OCI-LY3 (cell line): Measurements from ENCODE around the gene PLPP3.

Source experiments
- H2AFZ ChIP-seq: fragments of 200-600, 300-600 bp; shearing (Covaris generic); 2 replicates; pipeline ENCODE4 v1.6.0; 2014; ENCODE audit warnings: antibody characterized with exemption, low read depth, low read length
- H3K27ac ChIP-seq: fragments of 200-600, 300-600 bp; sonication (generic); 2 replicates; pipeline ENCODE4 v1.5.1; 2014; ENCODE audit warnings: mild to moderate bottlenecking, low read length, moderate library complexity, mixed read lengths
- H3K27me3 ChIP-seq: fragments of 200-600, 300-600 bp; sonication (generic); 2 replicates; pipeline ENCODE4 v1.6.1; 2014; ENCODE audit warnings: low read depth, low read length, mixed read lengths
- H3K36me3 ChIP-seq: fragments of 200-600, 300-600 bp; sonication (generic); replicated peaks from 2 replicates; pipeline ENCODE3; 2014; ENCODE audit warnings: low read depth, low read length, mixed read lengths
- H3K4me1 ChIP-seq: fragments of 300-600, 200-600 bp; sonication (generic); 2 replicates; pipeline ENCODE4 v1.6.1; 2014; ENCODE audit warnings: low read length, mixed read lengths
- H3K4me2 ChIP-seq: fragments of 200-600, 300-600 bp; sonication (generic); 2 replicates; pipeline ENCODE4 v1.6.1; 2014; ENCODE audit warnings: low read length, mixed read lengths
- H3K4me3 ChIP-seq: fragments of 300-600, 200-600 bp; sonication (generic); 2 replicates; pipeline ENCODE4 v1.5.1; 2014; ENCODE audit warnings: antibody characterized with exemption, mild to moderate bottlenecking, low read length, moderate library complexity
- H3K79me2 ChIP-seq: fragments of 300-600, 200-600 bp; shearing (Covaris generic); 2 replicates; pipeline ENCODE4 v1.6.1; 2014; ENCODE audit warnings: mild to moderate bottlenecking, low read length, mixed read lengths
- H3K9ac ChIP-seq: fragments of 300-600, 200-600 bp; shearing (Covaris generic); 2 replicates; pipeline ENCODE4 v1.6.0; 2014; ENCODE audit warnings: mild to moderate bottlenecking, low read length, moderate library complexity
- H3K9me3 ChIP-seq: fragments of 200-600, 300-600 bp; shearing (Covaris generic); 2 replicates; pipeline ENCODE4 v1.6.1; 2014; ENCODE audit warnings: low read length, mixed read lengths; ENCODE audit not compliant: insufficient read depth
- H4K20me1 ChIP-seq: fragments of 200-600, 300-600 bp; sonication (generic); 2 replicates; pipeline ENCODE4 v1.6.1; 2016; ENCODE audit warnings: low read length, mixed read lengths; ENCODE audit not compliant: insufficient read depth
- CTCF ChIP-seq: fragments of 200-600, 300-600 bp; sonication (generic); IDR thresholded peaks from 2 replicates; pipeline ENCODE4 v1.5.1; 2014; ENCODE audit warnings: antibody characterized with exemption, low read length, low read depth
- EZH2phosphoT487 ChIP-seq: fragments of 200-600 bp; shearing (Covaris generic); IDR thresholded peaks from 2 replicates; pipeline ENCODE4 v1.6.1; 2018; ENCODE audit warnings: antibody characterized with exemption, mixed run types, low read depth

Gene PLPP3

GRCh38 chr1:56539520-56539931 is 39.8 kb downstream of the PLPP3 start:
- no peak overlapping the region for H2AFZ ChIP-seq
- H3K36me3 ChIP-seq = no peaks in the 10 kb centered on the region
- H3K4me2 ChIP-seq = no peak overlapping the region
- H4K20me1 ChIP-seq = no peaks in the 10 kb centered on the region
- H3K4me3 ChIP-seq = no peak overlapping the region
- no peaks in the 10 kb centered on the region for H3K4me1 ChIP-seq
- no peaks in the 10 kb centered on the region for H3K79me2 ChIP-seq
- H3K27ac ChIP-seq = no peak overlapping the region
- no peak overlapping the region for H3K9ac ChIP-seq
- no peak for TF ChIP-seq CTCF
- no peak for TF ChIP-seq EZH2phosphoT487
- H3K9me3 ChIP-seq = no peaks in the 10 kb centered on the region
- H3K27me3 ChIP-seq = no peaks in the 10 kb centered on the region

GRCh38 chr1:56538532-56538931 is 40.8 kb downstream of the PLPP3 start:
- no peaks in the 10 kb centered on the region for H3K79me2 ChIP-seq

GRCh38 chr1:56537660-56538059 is 41.7 kb downstream of the PLPP3 start:
- Histone ChIP-seq H3K4me3 (no peak overlapping the region), H4K20me1 (no peaks in the 10 kb centered on the region), H3K27me3 (no peaks in the 10 kb centered on the region), H3K79me2 (no peaks in the 10 kb centered on the region), H3K4me2 (no peak overlapping the region), H3K36me3 (no peaks in the 10 kb centered on the region), H3K9ac (no peak overlapping the region), H3K4me1 (peaks cover 8% of the 10 kb centered on the region), H3K9me3 (no peaks in the 10 kb centered on the region), H2AFZ (no peak overlapping the region), H3K27ac (no peak overlapping the region)
- TF ChIP-seq CTCF (no peak), EZH2phosphoT487 (no peak)

More at GRCh38 chr1:56538532-56538931, 40.8 kb downstream of the PLPP3 start:
- Histone ChIP-seq H3K36me3 (no peaks in the 10 kb centered on the region), H3K27ac (no peak overlapping the region), H2AFZ (no peak overlapping the region), H3K4me1 (peaks cover 5% of the 10 kb centered on the region), H3K4me2 (no peak overlapping the region), H3K9ac (no peak overlapping the region), H3K4me3 (no peak overlapping the region), H3K9me3 (no peaks in the 10 kb centered on the region), H4K20me1 (no peaks in the 10 kb centered on the region), H3K27me3 (no peaks in the 10 kb centered on the region)
- TF ChIP-seq EZH2phosphoT487 (no peak), CTCF (no peak)

- no peak overlapping the region for H3K27ac ChIP-seq
- H3K27me3 ChIP-seq = no peaks in the 10 kb centered on the region
- peaks cover 8% of the 10 kb centered on the region for H3K4me1 ChIP-seq
- TF ChIP-seq CTCF (no peak), EZH2phosphoT487 (no peak)
- no peak overlapping the region for H3K4me2 ChIP-seq
- no peak overlapping the region for H3K9ac ChIP-seq
- no peaks in the 10 kb centered on the region for H3K9me3 ChIP-seq
- no peaks in the 10 kb centered on the region for H3K79me2 ChIP-seq
- no peaks in the 10 kb centered on the region for H3K36me3 ChIP-seq
- H2AFZ ChIP-seq = no peak overlapping the region
- no peaks in the 10 kb centered on the region for H4K20me1 ChIP-seq
- H3K4me3 ChIP-seq = no peak overlapping the region
Observed at GRCh38 chr1:56535939-56536338, 43.4 kb downstream of the PLPP3 start.
